ENCODE data around the gene HIPK4. TPM values are rescaled to one million over a fixed set of nuclear protein-coding genes. Genes with fewer than 3 reads are reported as not detected.

The HIPK4 gene
- total RNA-seq, 2 experiments from 2014 or later, result not detected

- no peaks in the 10 kb centered on the region for H3K9me3 ChIP-seq (ENCODE audit: low read length)
- CTCF ChIA-PET (ENCODE audit: unreplicated experiment), result no interaction called here
- no peak overlapping the region for H3K4me2 ChIP-seq (ENCODE audit: low read length)
- BruUV-seq (replicated peaks), result no TSS peak
- no peak for DNase-seq (ENCODE audit: low spot score)
- TF ChIP-seq CTCF (conservative IDR thresholded peaks at IDR 0.05; ENCODE audit: low read length), result no peak
- TF ChIP-seq EZH2phosphoT487 (IDR thresholded peaks at IDR 0.05; ENCODE audit: borderline replicate concordance, low read depth, low read length), result no peak
- intact Hi-C loops (cut with micrococcal nuclease; ENCODE audit: unreplicated experiment), result no loop called here
- no peaks in the 10 kb centered on the region for H3K79me2 ChIP-seq (ENCODE audit: insufficient read depth, low read depth, low read length)
- no peak overlapping the region for H3K27ac ChIP-seq (ENCODE audit: low read depth, low read length, poor library complexity, severe bottlenecking)
- peaks cover 5% of the 10 kb centered on the region for H3K4me1 ChIP-seq (ENCODE audit: insufficient read depth, low read length, poor library complexity, severe bottlenecking)
- H3K9me2 ChIP-seq (ENCODE audit: insufficient read depth, low read length), result no peaks in the 10 kb centered on the region
- POLR2A ChIA-PET, result no interaction called here
- H4K20me1 ChIP-seq (ENCODE audit: insufficient read depth, low read length), result no peaks in the 10 kb centered on the region
- no peak overlapping the region for H3K4me3 ChIP-seq (ENCODE audit: low read depth, low read length, poor library complexity, severe bottlenecking)
- H3K36me3 ChIP-seq (ENCODE audit: insufficient read depth, low read length), result no peaks in the 10 kb centered on the region
- H2AFZ ChIP-seq (ENCODE audit: low read length), result no peak overlapping the region
Measured at GRCh38 chr19:40396886-40397567, 7.0 kb upstream of the HIPK4 start.

- Histone ChIP-seq H3K9me2 (ENCODE audit: insufficient read depth, low read length) (no peaks in the 10 kb centered on the region), H3K79me2 (ENCODE audit: insufficient read depth, low read depth, low read length) (no peaks in the 10 kb centered on the region), H4K20me1 (ENCODE audit: insufficient read depth, low read length) (no peaks in the 10 kb centered on the region), H2AFZ (ENCODE audit: low read length) (no peak overlapping the region), H3K36me3 (ENCODE audit: insufficient read depth, low read length) (no peaks in the 10 kb centered on the region), H3K27ac (ENCODE audit: low read depth, low read length, poor library complexity, severe bottlenecking) (no peak overlapping the region), H3K4me3 (ENCODE audit: low read depth, low read length, poor library complexity, severe bottlenecking) (no peak overlapping the region), H3K9me3 (ENCODE audit: low read length) (no peaks in the 10 kb centered on the region), H3K4me2 (ENCODE audit: low read length) (no peak overlapping the region), H3K4me1 (ENCODE audit: insufficient read depth, low read length, poor library complexity, severe bottlenecking) (peaks cover 5% of the 10 kb centered on the region)
- no peak for DNase-seq (ENCODE audit: low spot score)
- no TSS peak for BruUV-seq (replicated peaks)
- TF ChIP-seq EZH2phosphoT487 (IDR thresholded peaks at IDR 0.05; ENCODE audit: borderline replicate concordance, low read depth, low read length) (no peak), CTCF (conservative IDR thresholded peaks at IDR 0.05; ENCODE audit: low read length) (no peak)
- ChIA-PET CTCF (ENCODE audit: unreplicated experiment) (no interaction called here), POLR2A (no interaction called here)
- intact Hi-C loops (cut with micrococcal nuclease; ENCODE audit: unreplicated experiment), result no loop called here
Measured at GRCh38 chr19:40395956-40396355, 6.0 kb upstream of the HIPK4 start.

GRCh38 chr19:40394816-40395210 is 4.8 kb upstream of the HIPK4 start:
- Histone ChIP-seq H3K36me3 (ENCODE audit: insufficient read depth, low read length) (no peaks in the 10 kb centered on the region), H4K20me1 (ENCODE audit: insufficient read depth, low read length) (no peaks in the 10 kb centered on the region), H3K79me2 (ENCODE audit: insufficient read depth, low read depth, low read length) (no peaks in the 10 kb centered on the region), H2AFZ (ENCODE audit: low read length) (no peak overlapping the region), H3K4me1 (ENCODE audit: insufficient read depth, low read length, poor library complexity, severe bottlenecking) (peaks cover 5% of the 10 kb centered on the region), H3K4me2 (ENCODE audit: low read length) (no peak overlapping the region), H3K27ac (ENCODE audit: low read depth, low read length, poor library complexity, severe bottlenecking) (no peak overlapping the region), H3K9me3 (ENCODE audit: low read length) (no peaks in the 10 kb centered on the region), H3K4me3 (ENCODE audit: low read depth, low read length, poor library complexity, severe bottlenecking) (no peak overlapping the region), H3K9me2 (ENCODE audit: insufficient read depth, low read length) (no peaks in the 10 kb centered on the region)
- TF ChIP-seq EZH2phosphoT487 (IDR thresholded peaks at IDR 0.05; ENCODE audit: borderline replicate concordance, low read depth, low read length) (no peak), CTCF (conservative IDR thresholded peaks at IDR 0.05; ENCODE audit: low read length) (no peak)
- BruUV-seq (replicated peaks), result no TSS peak
- ChIA-PET POLR2A (no interaction called here), CTCF (ENCODE audit: unreplicated experiment) (no interaction called here)
- intact Hi-C loops (cut with micrococcal nuclease; ENCODE audit: unreplicated experiment), result no loop called here
- no peak for DNase-seq (ENCODE audit: low spot score)
